ENCODE data around the gene RBFOX1. TPM values are rescaled to one million over a fixed set of nuclear protein-coding genes. Genes with fewer than 3 reads are reported as not detected.

Gene RBFOX1
- total RNA-seq, 4 donors from 2014 or later: 0.40 to 0.98 TPM; not detected in 2

- Histone ChIP-seq H3K27ac (no peak overlapping the region), H3K9me3 (no peaks in the 10 kb centered on the region), H3K27me3 (no peaks in the 10 kb centered on the region), H3K4me3 (replicated peaks in 1 of 3) (no peak overlapping the region), H3K4me1 (no peaks in the 10 kb centered on the region), H3K36me3 (no peaks in the 10 kb centered on the region)
- TF ChIP-seq POLR2A (IDR thresholded peaks at IDR 0.05): no peak
- intact Hi-C loops (cut with DNase I): no loop called here
- WGBS, 2 donors: 87 to 89% methylated on average over 7 of the region's 7 CpGs
- no peak for DNase-seq
Measured at GRCh38 chr16:7399296-7399695, 66.7 kb downstream of the RBFOX1 start.

- Histone ChIP-seq H3K27me3 (no peaks in the 10 kb centered on the region), H3K9me3 (no peaks in the 10 kb centered on the region), H3K4me3 (replicated peaks in 1 of 3) (no peak overlapping the region), H3K36me3 (no peaks in the 10 kb centered on the region), H3K27ac (no peak overlapping the region), H3K4me1 (no peaks in the 10 kb centered on the region)
- intact Hi-C loops (cut with DNase I): no loop called here
- WGBS, 2 donors: 56 to 74% methylated on average over 5 of the region's 5 CpGs
- no peak for TF ChIP-seq POLR2A (IDR thresholded peaks at IDR 0.05)
- TF ChIP-seq, protein P1, sequence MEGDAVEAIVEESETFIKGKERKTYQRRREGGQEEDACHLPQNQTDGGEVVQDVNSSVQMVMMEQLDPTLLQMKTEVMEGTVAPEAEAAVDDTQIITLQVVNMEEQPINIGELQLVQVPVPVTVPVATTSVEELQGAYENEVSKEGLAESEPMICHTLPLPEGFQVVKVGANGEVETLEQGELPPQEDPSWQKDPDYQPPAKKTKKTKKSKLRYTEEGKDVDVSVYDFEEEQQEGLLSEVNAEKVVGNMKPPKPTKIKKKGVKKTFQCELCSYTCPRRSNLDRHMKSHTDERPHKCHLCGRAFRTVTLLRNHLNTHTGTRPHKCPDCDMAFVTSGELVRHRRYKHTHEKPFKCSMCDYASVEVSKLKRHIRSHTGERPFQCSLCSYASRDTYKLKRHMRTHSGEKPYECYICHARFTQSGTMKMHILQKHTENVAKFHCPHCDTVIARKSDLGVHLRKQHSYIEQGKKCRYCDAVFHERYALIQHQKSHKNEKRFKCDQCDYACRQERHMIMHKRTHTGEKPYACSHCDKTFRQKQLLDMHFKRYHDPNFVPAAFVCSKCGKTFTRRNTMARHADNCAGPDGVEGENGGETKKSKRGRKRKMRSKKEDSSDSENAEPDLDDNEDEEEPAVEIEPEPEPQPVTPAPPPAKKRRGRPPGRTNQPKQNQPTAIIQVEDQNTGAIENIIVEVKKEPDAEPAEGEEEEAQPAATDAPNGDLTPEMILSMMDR (IDR thresholded peaks at IDR 0.05): no peak
- no peak for DNase-seq
Measured at GRCh38 chr16:7400117-7400890, 67.7 kb downstream of the RBFOX1 start.

DNA sequence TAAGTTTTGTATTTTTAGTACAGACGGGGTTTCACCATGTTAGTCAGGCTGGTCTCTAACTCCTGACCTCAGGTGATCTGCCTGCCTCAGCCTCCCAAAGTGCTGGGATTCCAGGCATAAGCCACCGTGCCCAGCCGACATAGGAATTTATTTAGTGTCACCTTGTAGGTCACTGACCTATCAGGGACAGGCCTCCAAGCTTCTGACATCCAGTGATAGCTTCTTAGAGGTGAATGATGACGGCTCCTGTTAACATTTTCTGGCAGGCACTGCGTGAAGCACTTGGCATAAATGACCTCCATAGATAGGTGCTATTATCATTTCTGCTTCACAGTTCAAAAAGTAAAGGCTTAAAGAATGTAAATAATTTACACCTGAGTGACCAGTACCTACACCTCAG is 71.6 kb downstream of the RBFOX1 start:
- no peak for DNase-seq
- Histone ChIP-seq H3K27ac (no peak overlapping the region), H3K27me3 (no peaks in the 10 kb centered on the region), H3K4me1 (no peaks in the 10 kb centered on the region), H3K9me3 (no peaks in the 10 kb centered on the region), H3K36me3 (no peaks in the 10 kb centered on the region), H3K4me3 (replicated peaks in 1 of 3) (no peak overlapping the region)
- no peak for TF ChIP-seq POLR2A (IDR thresholded peaks at IDR 0.05)
- TF ChIP-seq, protein P1 (IDR thresholded peaks at IDR 0.05): no peak
- 41 to 57% methylated on average over 5 of the region's 5 CpGs for WGBS, 2 donors
- intact Hi-C loops (cut with DNase I): no loop called here

GRCh38 chr16:7405166-7405565 is 72.5 kb downstream of the RBFOX1 start:
- DNase-seq: peak; percentile 9 to 17
- no peaks in the 10 kb centered on the region for H3K27me3 ChIP-seq
- no peaks in the 10 kb centered on the region for H3K4me1 ChIP-seq
- no peaks in the 10 kb centered on the region for H3K36me3 ChIP-seq
- WGBS, 2 donors: 23 to 48% methylated on average over 14 to 16 of the region's 16 CpGs
- no peak overlapping the region for H3K4me3 ChIP-seq (replicated peaks in 1 of 3)
- intact Hi-C loops (cut with DNase I): no loop called here
- TF ChIP-seq POLR2A (IDR thresholded peaks at IDR 0.05): no peak
- TF ChIP-seq, protein P1 (IDR thresholded peaks at IDR 0.05): peak in 1 of 6 experiments; percentile 24
- no peak overlapping the region for H3K27ac ChIP-seq
- H3K9me3 ChIP-seq: no peaks in the 10 kb centered on the region

DNA sequence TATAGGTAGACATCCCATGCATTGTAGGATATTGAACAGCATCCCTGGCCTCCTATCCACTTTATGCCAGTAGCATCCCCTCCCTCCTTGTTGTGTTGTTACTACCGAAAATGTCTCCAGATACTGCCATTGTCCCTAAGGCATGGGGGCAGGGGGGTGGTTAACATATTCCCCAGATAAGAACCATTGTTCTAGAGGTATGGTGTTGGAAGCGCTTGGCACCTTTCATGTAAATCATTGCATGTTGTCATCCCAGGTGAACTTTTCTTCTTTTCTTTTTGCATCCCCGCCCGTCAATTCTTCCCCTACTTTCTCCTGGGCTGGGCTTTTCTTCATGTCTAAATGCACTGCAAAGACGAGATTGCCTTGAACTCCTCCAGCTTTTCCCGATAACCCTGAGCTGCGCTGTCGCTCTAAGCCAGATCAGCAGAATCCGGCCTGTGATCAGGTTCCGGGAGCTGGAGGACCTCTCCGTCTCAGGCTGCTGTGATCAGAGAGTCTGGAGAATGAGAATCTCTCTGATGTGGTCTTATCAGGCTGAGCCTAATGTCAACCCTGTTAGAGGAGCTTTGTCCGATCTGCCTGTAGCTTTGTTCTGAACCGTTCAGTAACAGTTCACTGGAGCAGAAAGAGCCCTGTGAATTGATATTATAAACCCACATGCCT is 76.2 kb downstream of the RBFOX1 start:
- WGBS, 2 donors: 39 to 43% methylated on average over 13 of the region's 13 CpGs
- no peak overlapping the region for H3K4me3 ChIP-seq (replicated peaks in 1 of 3)
- intact Hi-C loops (cut with DNase I): no loop called here
- H3K4me1 ChIP-seq: no peaks in the 10 kb centered on the region
- no peak overlapping the region for H3K27ac ChIP-seq
- H3K9me3 ChIP-seq: no peaks in the 10 kb centered on the region
- DNase-seq: no peak
- H3K36me3 ChIP-seq: no peaks in the 10 kb centered on the region
- no peak for TF ChIP-seq POLR2A (IDR thresholded peaks at IDR 0.05)
- TF ChIP-seq, protein P1 (IDR thresholded peaks at IDR 0.05): no peak
- no peaks in the 10 kb centered on the region for H3K27me3 ChIP-seq
